HepG2 (cell line): ENCODE results near the gene RFC1. TPM values are rescaled to one million over a fixed set of nuclear protein-coding genes. Genes with fewer than 3 reads are reported as not detected.
"Not testable (repeated sequence)": the region's sequence is repeated elsewhere in the genome, so short reads cannot be mapped to it uniquely, and the experiment has no call there.

Source experiments
- ATAC-seq: fragments of 200-7000 bp; cut with Tn5 transposase; 3 replicates; pipeline ENCODE4 v1.9.1; 2020; ENCODE audit warnings: mild to moderate bottlenecking, moderate library complexity
- BruUV-seq: library from RNA; stranded (reverse); fragments of 400-500 nt; replicated peaks from 2 replicates; lab custom pipeline; 2021; lab: Mats Ljungman, UMichigan
- CTCF ChIA-PET: fragments of 300-600 bp; formaldehyde crosslinking; extraction: SDS; loops from one replicate; lab custom pipeline; 2021; ENCODE audit warnings: low total read pairs, inconsistent platforms, low intra/inter-chr PET ratio; lab: Yijun Ruan, JAX
- POLR2A ChIA-PET: fragments of 350-600 bp; sonication (Branson Sonifier 250); formaldehyde crosslinking; loops from one replicate; lab custom pipeline; 2020; ENCODE audit warnings: antibody characterized with exemption, inconsistent platforms; lab: Yijun Ruan, JAX
- DNase-seq: peaks from one replicate; pipeline ENCODE4 v3.0.0-alpha.2; 2015; ENCODE audit warnings: low spot score
- FAIRE-seq: peaks from 3 replicates; lab custom pipeline; 2011; peaks lifted over from hg19 to GRCh38; lab: Jason Lieb, UNC
- H2AFZ ChIP-seq: one replicate; pipeline ENCODE4 v1.6.1; 2011; ENCODE audit warnings: low read length, inconsistent platforms
- H3K27ac ChIP-seq: fragments of 300-600 bp; 3 replicates; pipeline ENCODE4 v1.8.0; 2011; ENCODE audit warnings: mixed run types, mild to moderate bottlenecking, mixed read lengths, low read length, inconsistent platforms; ENCODE audit not compliant: insufficient read depth; ENCODE audit errors: extremely low read length
- H3K27me3 ChIP-seq, 2 experiments: fragments of 200-600 bp in 1 of 2; 2 replicates in 1 of 2; 3 replicates in 1 of 2; pipeline versions ENCODE4 v1.6.0 to v1.8.0; 2011; ENCODE audit warnings: low read length in 2 of 2, mild to moderate bottlenecking in 2 of 2, moderate library complexity in 2 of 2, inconsistent platforms in 1 of 2; ENCODE audit not compliant: insufficient read depth in 2 of 2, control insufficient read depth in 1 of 2
- H3K36me3 ChIP-seq, 2 experiments: fragments of 200-600 bp in 1 of 2; replicated peaks in 1 of 2; 2 replicates in 1 of 2; 3 replicates in 1 of 2; pipeline versions ENCODE4 v1.5.1 to v1.8.0; 2011; ENCODE audit warnings: low read length in 2 of 2, inconsistent platforms in 1 of 2; ENCODE audit not compliant: insufficient read depth in 2 of 2, control insufficient read depth in 1 of 2
- H3K4me1 ChIP-seq: 2 replicates; pipeline ENCODE4 v1.5.1; 2012; ENCODE audit warnings: low read length, inconsistent platforms; ENCODE audit not compliant: insufficient read depth
- H3K4me2 ChIP-seq: 2 replicates; pipeline ENCODE4 v1.6.0; 2011; ENCODE audit warnings: low read depth, low read length, inconsistent platforms
- H3K4me3 ChIP-seq, 3 experiments: fragments of 200-600 bp in 1 of 3; sonication (generic), shearing (Covaris generic) in 1 of 3; replicated peaks in 1 of 3; 2 replicates each; pipeline ENCODE4 v1.5.1; 2011 to 2016; ENCODE audit warnings: low read length in 3 of 3, inconsistent platforms in 2 of 3, low read depth in 2 of 3, mild to moderate bottlenecking in 2 of 3, control low read depth in 1 of 3, mixed read lengths in 1 of 3; ENCODE audit not compliant: insufficient read depth in 1 of 3
- H3K79me2 ChIP-seq: one replicate; pipeline ENCODE4 v1.6.1; 2011; ENCODE audit warnings: low read length, inconsistent platforms; ENCODE audit not compliant: insufficient read depth
- H3K9ac ChIP-seq: 2 replicates; pipeline ENCODE4 v1.6.0; 2011; ENCODE audit warnings: mild to moderate bottlenecking, low read depth, low read length, inconsistent platforms; ENCODE audit not compliant: insufficient read depth
- H3K9me3 ChIP-seq: 2 replicates; pipeline ENCODE4 v1.5.1; 2012; ENCODE audit warnings: mild to moderate bottlenecking, low read length
- H4K20me1 ChIP-seq: 2 replicates; pipeline ENCODE4 v1.6.0; 2011; ENCODE audit warnings: inconsistent platforms, mild to moderate bottlenecking, low read length, moderate library complexity; ENCODE audit not compliant: insufficient read depth
- ATAD3A ChIP-seq: sonication (generic); formaldehyde crosslinking; IDR thresholded peaks from 2 replicates; pipeline ENCODE4 v1.4.0; 2020; ENCODE audit warnings: missing genetic modification reagents
- BRD4 ChIP-seq: sonication (generic); formaldehyde crosslinking; IDR thresholded peaks from 2 replicates; pipeline ENCODE4 v1.4.0; 2020; ENCODE audit warnings: missing genetic modification reagents
- HMG20B ChIP-seq: conservative IDR thresholded peaks from 2 replicates; pipeline ENCODE4 v1.6.1; 2016; ENCODE audit warnings: missing genetic modification reagents, missing compliant biosample characterization
- ISX ChIP-seq: sonication (generic); formaldehyde crosslinking; conservative IDR thresholded peaks from 2 replicates; pipeline ENCODE4 v1.5.0; 2020; ENCODE audit warnings: missing genetic modification reagents
- PHB2 ChIP-seq: fragments of 450-650 bp; IDR thresholded peaks from 2 replicates; pipeline ENCODE4 v1.6.1; 2018; ENCODE audit not compliant: partially characterized antibody
- SOX13 ChIP-seq, 3 experiments: fragments of 450-650 bp in 1 of 3; sonication (generic) in 1 of 3; formaldehyde crosslinking in 1 of 3; IDR thresholded peaks in 2 of 3; conservative IDR thresholded peaks in 1 of 3; 2 replicates each; pipeline versions ENCODE4 v1.5.0 to v1.6.1; 2016 to 2020; ENCODE audit warnings: antibody characterized with exemption in 1 of 3, mild to moderate bottlenecking in 1 of 3, missing compliant biosample characterization in 1 of 3, missing genetic modification reagents in 1 of 3, moderate library complexity in 1 of 3
- SP2 ChIP-seq: sonication (generic); formaldehyde crosslinking; IDR thresholded peaks from 2 replicates; pipeline ENCODE4 v1.5.1; 2020; ENCODE audit warnings: mild to moderate bottlenecking, missing genetic modification reagents
- ZBTB14 ChIP-seq: sonication (generic); formaldehyde crosslinking; IDR thresholded peaks from 2 replicates; pipeline ENCODE4 v1.4.0; 2020; ENCODE audit warnings: missing genetic modification reagents
- ZFP36L1 ChIP-seq: sonication (generic); formaldehyde crosslinking; IDR thresholded peaks from 2 replicates; pipeline ENCODE4 v1.8.0; 2022; ENCODE audit warnings: mild to moderate bottlenecking, missing genetic modification reagents, moderate library complexity
- ZNF136 ChIP-seq: sonication (generic); formaldehyde crosslinking; IDR thresholded peaks from 2 replicates; pipeline ENCODE4 v1.8.1; 2022; ENCODE audit warnings: low read depth, mild to moderate bottlenecking, moderate library complexity, missing genetic modification reagents
- ZNF614 ChIP-seq: IDR thresholded peaks from 2 replicates; pipeline ENCODE4 v1.6.1; 2018; ENCODE audit warnings: missing biosample characterization, missing genetic modification reagents, inconsistent platforms, borderline replicate concordance
- ZNF792 ChIP-seq: IDR thresholded peaks from 2 replicates; pipeline ENCODE4 v1.6.1; 2016
- WGBS: methylation state at CpG from one replicate; pipeline ENCODE4 v1.1.6; 2017; ENCODE audit warnings: low lambda C conversion rate; 5-methylcytosine and 5-hydroxymethylcytosine counted together
- in situ Hi-C: cut with HindIII; loops from 2 replicates; pipeline ENCODE4 v1.10.0; 2017; ENCODE audit warnings: low pct_unique_long_range_greater_than_20kb; ENCODE audit not compliant: extremely low pct_ligation_motif_present
- intact Hi-C: fragments of 100-400 bp; cut with micrococcal nuclease; formaldehyde crosslinking; loops from one replicate; pipeline ENCODE4 v1.10.0; 2022; ENCODE audit not compliant: unreplicated experiment
- polyA plus RNA-seq, 8 experiments: library from polyadenylated mRNA; depleted of rRNA in 3 of 8; stranded (reverse) in 7 of 8; unstranded in 1 of 8; fragments of >200 nt; fragmentation: Illumina TruSeq in 4 of 8; extraction: Trizol in 4 of 8; gene quantifications; 2 replicates each; pipeline versions ENCODE4 v1.2.1 to v1.2.3, GENCODE V29; 2011 to 2016; ENCODE audit warnings: low read depth in 4 of 8, missing spikeins in 1 of 8, mixed read lengths in 1 of 8; ENCODE audit not compliant: insufficient read depth in 1 of 8
- total RNA-seq, 5 experiments: library from RNA; depleted of rRNA; stranded (reverse); fragments of >200 nt; fragmentation: Illumina TruSeq; extraction: Trizol; gene quantifications; 2 replicates each; pipeline ENCODE4 v1.2.3, GENCODE V29; 2016; ENCODE audit warnings: low read depth in 1 of 5
- TF ChIP-seq, protein P1 (sequence below): sonication (generic); formaldehyde crosslinking; IDR thresholded peaks from 2 replicates; pipeline ENCODE4 v1.4.0; 2020; ENCODE audit warnings: mild to moderate bottlenecking, missing genetic modification reagents

Gene RFC1
- total and polyA plus RNA-seq, 2 of the 13 experiments (the other 11 are each of a cell fraction or from before 2014, with no cell fraction given) = 15.9 to 78.8 TPM

GRCh38 chr4:39302901-39303300 lies 63.3 kb downstream of the RFC1 start (continued):
- TF ChIP-seq ZNF136 (CRISPR knock-in tag) (no peak), PHB2 (no peak), ZBTB14 (CRISPR knock-in tag) (no peak), SP2 (CRISPR knock-in tag) (no peak), ATAD3A (CRISPR knock-in tag) (no peak), ISX (no peak), ZFP36L1 (CRISPR knock-in tag) (no peak), HMG20B (CRISPR knock-in tag) (no peak), ZNF614 (CRISPR knock-in tag) (no peak)

DNA sequence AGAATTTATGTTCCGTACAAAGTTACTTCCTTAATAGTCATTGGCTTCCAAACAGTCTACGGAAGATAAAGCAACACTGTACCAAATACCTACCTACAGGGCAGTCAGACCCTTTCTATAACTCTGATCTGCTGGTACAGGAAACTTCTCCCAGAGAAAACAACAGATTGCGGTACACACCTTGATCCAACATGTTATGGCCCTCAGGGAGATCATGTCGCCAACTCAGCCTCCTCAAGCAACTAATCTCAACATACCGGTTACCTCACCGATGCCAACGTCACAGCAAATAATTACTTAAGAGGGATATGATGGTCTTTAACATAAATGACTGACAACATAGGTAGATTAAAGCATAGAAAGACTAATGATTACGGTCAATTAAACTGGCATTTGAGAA lies 70.4 kb downstream of the RFC1 start:
- Histone ChIP-seq H3K9me3 (no peaks in the 10 kb centered on the region), H3K4me1 (no peaks in the 10 kb centered on the region), H3K36me3 (peaks cover 13 to 60% of the 10 kb centered on the region in 2 experiments), H3K9ac (no peak overlapping the region), H2AFZ (no peak overlapping the region), H3K4me3 (no peak overlapping the region), H3K27me3 (no peaks in the 10 kb centered on the region), H3K4me2 (no peak overlapping the region), H3K27ac (no peak overlapping the region), H3K79me2 (no peaks in the 10 kb centered on the region), H4K20me1 (no peaks in the 10 kb centered on the region)
- WGBS = 99% methylated on average over 8 of the region's 8 CpGs
- ATAC-seq (no peak), DNase-seq (no peak), FAIRE-seq (no peak)
- ChIA-PET CTCF (no interaction called here), POLR2A (no interaction called here)
- no TSS peak for BruUV-seq
- TF ChIP-seq ZNF792 (CRISPR knock-in tag) (no peak), BRD4 (no peak), SOX13 (IDR thresholded peaks at IDR 0.05) (no peak), SOX13 (CRISPR knock-in tag; conservative IDR thresholded peaks at IDR 0.05 in 1 of 2, IDR thresholded peaks at IDR 0.05 in 1 of 2) (no peak)
- TF ChIP-seq, protein P1, sequence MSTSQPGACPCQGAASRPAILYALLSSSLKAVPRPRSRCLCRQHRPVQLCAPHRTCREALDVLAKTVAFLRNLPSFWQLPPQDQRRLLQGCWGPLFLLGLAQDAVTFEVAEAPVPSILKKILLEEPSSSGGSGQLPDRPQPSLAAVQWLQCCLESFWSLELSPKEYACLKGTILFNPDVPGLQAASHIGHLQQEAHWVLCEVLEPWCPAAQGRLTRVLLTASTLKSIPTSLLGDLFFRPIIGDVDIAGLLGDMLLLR (CRISPR knock-in tag) = no peak
- in situ Hi-C loops (no loop called here), intact Hi-C loops (no loop called here)

DNA sequence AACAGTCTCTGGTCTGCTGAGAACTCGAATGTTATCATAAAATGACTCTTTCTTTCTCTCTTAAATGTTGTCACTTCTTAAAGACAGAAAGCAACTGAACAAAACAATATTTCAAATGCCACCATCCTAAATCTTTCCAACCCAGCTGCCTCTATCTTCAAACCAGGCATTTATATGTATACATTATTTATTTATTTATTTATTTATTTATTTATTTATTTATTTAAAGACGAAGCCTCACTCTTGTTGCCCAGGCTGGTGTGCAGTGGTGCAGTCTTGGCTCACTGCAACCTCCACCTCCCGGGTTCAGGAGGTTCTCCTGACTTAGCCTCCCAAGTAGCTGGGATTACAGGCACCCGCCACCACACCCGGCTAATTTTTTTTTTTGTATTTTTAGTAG lies 73.7 kb downstream of the RFC1 start:
- FAIRE-seq, POLR2A ChIA-PET, DNase-seq, BruUV-seq, H3K4me3 ChIP-seq, H3K9ac ChIP-seq, H3K27ac ChIP-seq, ATAC-seq, H3K4me1 ChIP-seq, H3K9me3 ChIP-seq, CTCF ChIA-PET, H3K79me2 ChIP-seq, intact Hi-C loops, H4K20me1 ChIP-seq, H3K27me3 ChIP-seq, H2AFZ ChIP-seq, H3K4me2 ChIP-seq, in situ Hi-C loops: not testable (repeated sequence)
- WGBS = 96% methylated on average over 5 of the region's 5 CpGs
- peaks cover 20 to 67% of the 10 kb centered on the region in 2 experiments for H3K36me3 ChIP-seq
